Thoracic aorta (tissue), 2 donors: Measurements from ENCODE around the gene SNTB2. TPM values are rescaled to one million over a fixed set of nuclear protein-coding genes. Genes with fewer than 3 reads are reported as not detected.
"Not testable (repeated sequence)": the region's sequence is repeated elsewhere in the genome, so short reads cannot be mapped to it uniquely, and the experiment has no call there.

ENCODE experiments used
- ATAC-seq: fragments of 150-250 bp; one replicate; pipeline ENCODE4 v1.8.0; 2017; ENCODE audit warnings: low read depth; ENCODE audit not compliant: insufficient number of reproducible peaks, low FRiP score
- DNase-seq: peaks from one replicate; pipeline ENCODE4 v3.0.0-alpha.2; 2020; ENCODE audit warnings: low spot score
- H3K27ac ChIP-seq, 2 donors: fragments of 200-600 bp; sonication (generic); 1 replicate in 1 of 2; 2 replicates in 1 of 2; pipeline ENCODE4 v1.5.1; 2016; ENCODE audit warnings: mild to moderate bottlenecking in 2 of 2, moderate library complexity in 2 of 2
- H3K27me3 ChIP-seq: fragments of 200-600 bp; sonication (generic); replicated peaks from 2 replicates; pipeline ENCODE4 v1.6.0; 2016; ENCODE audit warnings: mild to moderate bottlenecking; ENCODE audit not compliant: insufficient read depth
- H3K36me3 ChIP-seq: fragments of 200-600 bp; sonication (generic); one replicate; pipeline ENCODE4 v1.5.1; 2016
- H3K4me1 ChIP-seq, 2 donors: fragments of 200-600 bp; sonication (generic); 1 replicate in 1 of 2; 2 replicates in 1 of 2; pipeline versions ENCODE4 v1.5.1 to v1.6.0; 2016; ENCODE audit warnings: low read depth in 2 of 2, mild to moderate bottlenecking in 1 of 2; ENCODE audit not compliant: control insufficient read depth in 1 of 2
- H3K4me3 ChIP-seq: fragments of 200-600 bp; sonication (generic); 2 replicates; pipeline ENCODE4 v1.5.1; 2016; ENCODE audit warnings: mild to moderate bottlenecking
- H3K9me3 ChIP-seq: fragments of 200-600 bp; sonication (generic); 2 replicates; pipeline ENCODE4 v1.5.1; 2016
- CTCF ChIP-seq: fragments of 200-600 bp; sonication (generic); IDR thresholded peaks from one replicate; pipeline ENCODE4 v1.5.1; 2019; ENCODE audit warnings: antibody characterized with exemption
- total RNA-seq, 2 donors: library from RNA; depleted of rRNA; stranded (reverse); fragments of >200 nt; gene quantifications; one replicate each; pipeline versions ENCODE4 v1.1.0 to v1.2.3, GENCODE V29; 2016

The SNTB2 gene
- total RNA-seq, 2 donors from 2014 or later: 39.4 to 65.5 TPM

GRCh38 chr16:69250081-69250480, 63.1 kb downstream of the SNTB2 start:
- Histone ChIP-seq H3K4me3 (no peak overlapping the region), H3K27ac (no peak overlapping the region), H3K27me3 (no peaks in the 10 kb centered on the region), H3K9me3 (no peaks in the 10 kb centered on the region), H3K36me3 (peaks cover 7% of the 10 kb centered on the region), H3K4me1 (peaks cover 0 to 16% of the 10 kb centered on the region in 2 donors)
- ATAC-seq (no peak), DNase-seq (no peak)
- no peak for TF ChIP-seq CTCF

GRCh38 chr16:69253870-69254341, 66.9 kb downstream of the SNTB2 start:
- Histone ChIP-seq H3K27ac (no peak overlapping the region), H3K9me3 (no peaks in the 10 kb centered on the region), H3K4me3 (no peak overlapping the region), H3K36me3 (no peaks in the 10 kb centered on the region), H3K4me1 (peaks cover 0 to 16% of the 10 kb centered on the region in 2 donors), H3K27me3 (no peaks in the 10 kb centered on the region)
- TF ChIP-seq CTCF: no peak
- ATAC-seq: no peak
- no peak for DNase-seq

- ATAC-seq, H3K4me3 ChIP-seq, H3K27ac ChIP-seq, H3K36me3 ChIP-seq, DNase-seq, H3K27me3 ChIP-seq, H3K4me1 ChIP-seq, H3K9me3 ChIP-seq: not testable (repeated sequence)
Observed at GRCh38 chr16:69259428-69259764, 72.4 kb downstream of the SNTB2 start.

- no peak for ATAC-seq
- Histone ChIP-seq H3K4me1 (no peaks in the 10 kb centered on the region), H3K27me3 (no peaks in the 10 kb centered on the region), H3K4me3 (no peak overlapping the region), H3K36me3 (peaks cover 6% of the 10 kb centered on the region), H3K9me3 (no peaks in the 10 kb centered on the region), H3K27ac (no peak overlapping the region)
- DNase-seq: no peak
- TF ChIP-seq CTCF: no peak
Observed at GRCh38 chr16:69260019-69260418, 73.1 kb downstream of the SNTB2 start.

GRCh38 chr16:69260506-69260905, 73.5 kb downstream of the SNTB2 start:
- Histone ChIP-seq H3K27me3 (no peaks in the 10 kb centered on the region), H3K36me3 (peaks cover 6% of the 10 kb centered on the region), H3K4me1 (no peaks in the 10 kb centered on the region), H3K9me3 (no peaks in the 10 kb centered on the region), H3K27ac (no peak overlapping the region), H3K4me3 (no peak overlapping the region)
- TF ChIP-seq CTCF: no peak
- ATAC-seq (no peak), DNase-seq (no peak)

GRCh38 chr16:69266334-69267063, 79.5 kb downstream of the SNTB2 start:
- no peak for TF ChIP-seq CTCF
- H3K9me3 ChIP-seq: no peaks in the 10 kb centered on the region
- H3K4me3 ChIP-seq: no peak overlapping the region

More at GRCh38 chr16:69266334-69267063, 79.5 kb downstream of the SNTB2 start:
- ATAC-seq (no peak), DNase-seq (no peak)
- no peak overlapping the region for H3K27ac ChIP-seq
- no peaks in the 10 kb centered on the region for H3K4me1 ChIP-seq
- no peaks in the 10 kb centered on the region for H3K27me3 ChIP-seq
- H3K36me3 ChIP-seq: peaks cover 6% of the 10 kb centered on the region
